ENCODE results near the gene RALGPS1. TPM values are rescaled to one million over a fixed set of nuclear protein-coding genes. Genes with fewer than 3 reads are reported as not detected.

Gene RALGPS1
- total RNA-seq, 1 experiment from 2014 or later, result 18.6 TPM

DNA sequence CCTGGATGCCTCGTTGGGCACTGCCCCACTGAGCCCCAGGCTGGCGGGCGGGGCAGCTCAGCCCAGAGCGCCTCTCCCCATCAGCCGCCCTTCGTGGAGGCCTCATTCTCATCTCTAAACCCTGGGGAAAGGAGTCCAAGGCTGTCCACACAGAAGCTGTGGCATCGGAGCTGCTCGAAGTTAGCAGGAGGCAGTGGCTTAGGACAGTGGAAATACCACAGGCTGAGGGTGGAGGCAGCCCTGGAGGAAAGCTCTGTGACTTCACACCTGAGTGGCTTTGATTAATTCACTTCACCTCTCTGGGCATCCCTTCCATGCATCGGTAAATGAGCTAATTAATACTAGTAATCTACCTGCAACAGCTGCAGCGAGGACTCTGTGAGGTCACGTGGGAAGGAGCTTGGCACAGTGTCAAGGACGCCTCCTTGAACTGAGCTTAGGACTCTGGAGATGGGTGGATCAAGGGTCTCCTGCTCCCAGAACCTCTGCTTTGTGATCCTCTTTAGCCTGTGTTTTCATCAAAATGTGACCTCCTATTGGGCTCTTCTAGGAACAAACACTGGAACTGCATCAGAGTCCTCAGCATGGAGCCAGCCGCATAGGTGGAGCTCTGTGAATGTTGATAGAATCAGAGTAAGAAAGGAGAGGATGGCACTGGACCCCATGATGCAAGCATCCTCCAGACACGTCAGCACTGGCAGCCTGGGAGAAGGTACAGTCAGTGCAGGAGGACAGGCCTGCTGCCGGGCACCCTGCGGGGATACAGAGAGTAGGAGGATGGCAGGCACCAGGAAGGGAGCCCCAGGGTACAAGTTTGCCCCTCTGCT lies 208.7 kb downstream of the RALGPS1 start:
- Histone ChIP-seq H2BK20ac (ENCODE audit: low read depth, low read length, poor library complexity, severe bottlenecking) (no peak overlapping the region), H3T11ph (ENCODE audit: low read length) (no peak overlapping the region), H3K18ac (ENCODE audit: insufficient read length, low read depth, low read length) (peak overlapping the region; percentile 43), H3K4me2 (ENCODE audit: insufficient read depth, insufficient read length, low read length) (peak overlapping the region; percentile 32), H3K79me1 (ENCODE audit: insufficient read depth, low read depth, low read length, poor library complexity, severe bottlenecking) (no peaks in the 10 kb centered on the region), H3K9me3 (ENCODE audit: control insufficient read depth, low read depth, low read length) (no peaks in the 10 kb centered on the region), H2BK15ac (ENCODE audit: low read depth, low read length) (no peak overlapping the region; the same call in 1 of the 2 replicates), H3K14ac (ENCODE audit: insufficient read depth, low read length) (peak overlapping the region; percentile 60), H3K23me2 (ENCODE audit: insufficient read length, low read depth, low read length, poor library complexity, severe bottlenecking) (peaks cover 10% of the 10 kb centered on the region), H3K56ac (ENCODE audit: insufficient read length, low read depth, low read length) (no peak overlapping the region), H4K20me1 (ENCODE audit: control insufficient read depth, insufficient read depth, insufficient read length) (no peaks in the 10 kb centered on the region), H2BK120ac (ENCODE audit: low read depth, low read length, poor library complexity, severe bottlenecking) (no peak overlapping the region), H3K9ac (ENCODE audit: extremely low read depth, insufficient read length, low read length) (no peak overlapping the region), H3K27me3 (ENCODE audit: insufficient read depth, low read length) (no peaks in the 10 kb centered on the region), H3K4ac (ENCODE audit: low read depth, low read length) (no peak overlapping the region), H4K91ac (ENCODE audit: insufficient read length, low read depth, low read length) (no peak overlapping the region), H2AK5ac (ENCODE audit: insufficient read length, low read length) (no peak overlapping the region), H4K5ac (ENCODE audit: insufficient read length, low read depth, low read length) (no peak overlapping the region), H2BK5ac (ENCODE audit: insufficient read length, low read length) (no peak overlapping the region), H3K4me1 (ENCODE audit: insufficient read depth, low read length) (no peaks in the 10 kb centered on the region; the same call in 1 of the 2 replicates), H3K23ac (ENCODE audit: insufficient read length, low read depth, low read length) (no peak overlapping the region), H4K8ac (replicated peaks; ENCODE audit: insufficient read length, low read depth, low read length) (no peak overlapping the region), H3K79me2 (ENCODE audit: insufficient read depth, low read length) (no peaks in the 10 kb centered on the region), H2AFZ (ENCODE audit: low read length) (no peak overlapping the region), H2BK12ac (ENCODE audit: insufficient read length, low read depth, low read length) (no peak overlapping the region), H3K27ac (ENCODE audit: insufficient read length, low read depth, low read length) (no peak overlapping the region)
- WGBS (ENCODE audit: extremely low coverage, insufficient read length, low lambda C conversion rate), result no CpG with 5 or more reads among the region's 16 CpGs
- H3K36me3 Mint-ChIP-seq (ENCODE audit: insufficient read depth in 1 of 3, low read depth in 3 of 3), result peaks cover 0 to 15% (median 0%) of the 10 kb centered on the region in 3 experiments; a peak in 3 of 7 replicates
- DNase-seq, result no peak
- H3K9me3 Mint-ChIP-seq, result no peaks in the 10 kb centered on the region; a peak in 2 of 5 replicates
- TF ChIP-seq, protein P1, sequence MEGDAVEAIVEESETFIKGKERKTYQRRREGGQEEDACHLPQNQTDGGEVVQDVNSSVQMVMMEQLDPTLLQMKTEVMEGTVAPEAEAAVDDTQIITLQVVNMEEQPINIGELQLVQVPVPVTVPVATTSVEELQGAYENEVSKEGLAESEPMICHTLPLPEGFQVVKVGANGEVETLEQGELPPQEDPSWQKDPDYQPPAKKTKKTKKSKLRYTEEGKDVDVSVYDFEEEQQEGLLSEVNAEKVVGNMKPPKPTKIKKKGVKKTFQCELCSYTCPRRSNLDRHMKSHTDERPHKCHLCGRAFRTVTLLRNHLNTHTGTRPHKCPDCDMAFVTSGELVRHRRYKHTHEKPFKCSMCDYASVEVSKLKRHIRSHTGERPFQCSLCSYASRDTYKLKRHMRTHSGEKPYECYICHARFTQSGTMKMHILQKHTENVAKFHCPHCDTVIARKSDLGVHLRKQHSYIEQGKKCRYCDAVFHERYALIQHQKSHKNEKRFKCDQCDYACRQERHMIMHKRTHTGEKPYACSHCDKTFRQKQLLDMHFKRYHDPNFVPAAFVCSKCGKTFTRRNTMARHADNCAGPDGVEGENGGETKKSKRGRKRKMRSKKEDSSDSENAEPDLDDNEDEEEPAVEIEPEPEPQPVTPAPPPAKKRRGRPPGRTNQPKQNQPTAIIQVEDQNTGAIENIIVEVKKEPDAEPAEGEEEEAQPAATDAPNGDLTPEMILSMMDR (conservative IDR thresholded peaks at IDR 0.05), result no peak
- H3K4me1 Mint-ChIP-seq, result peaks cover 32 to 33% of the 10 kb centered on the region in 2 experiments
- peak overlapping the region; percentile 63 to 78 for H3K4me3 Mint-ChIP-seq
- H3K27me3 Mint-ChIP-seq (ENCODE audit: low read depth), result peaks cover 11% of the 10 kb centered on the region
- H3K27ac Mint-ChIP-seq, result 0 out of 7 replicates have a peak overlapping the region, but pooled peaks of 1 of the 3 experiments have one; percentile 24

Data from H9 (cell line).